GM11168 (cell line): ENCODE results near the gene ANKFN1.

Source experiments
- in situ Hi-C: fragments of 300-500 bp; cut with MboI; formaldehyde crosslinking; loops from one replicate; pipeline ENCODE4 v1.12.0; 2022; ENCODE audit warnings: low sequenced_read_pairs; ENCODE audit not compliant: unreplicated experiment

Gene ANKFN1

DNA sequence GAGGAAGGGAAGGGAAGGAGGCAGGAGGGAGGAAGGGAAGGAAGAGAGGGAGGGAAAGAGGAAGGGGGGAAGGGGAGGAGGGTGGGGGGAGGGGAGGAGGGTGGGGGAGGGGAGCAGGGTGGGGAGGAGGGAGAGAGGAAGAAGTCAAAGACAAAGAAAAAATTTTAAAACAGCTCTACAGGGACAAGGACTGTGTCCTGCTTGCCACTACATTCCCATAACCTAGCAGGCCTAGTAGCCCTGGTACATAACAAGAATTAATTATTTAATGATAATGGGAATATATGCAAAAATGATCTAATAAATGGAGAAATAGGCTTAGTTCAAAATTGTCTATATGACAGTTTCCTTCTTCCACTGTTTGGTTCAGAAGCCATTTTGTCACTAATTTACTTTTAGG lies 392.7 kb downstream of the ANKFN1 start:
- in situ Hi-C loops: no loop called here

DNA sequence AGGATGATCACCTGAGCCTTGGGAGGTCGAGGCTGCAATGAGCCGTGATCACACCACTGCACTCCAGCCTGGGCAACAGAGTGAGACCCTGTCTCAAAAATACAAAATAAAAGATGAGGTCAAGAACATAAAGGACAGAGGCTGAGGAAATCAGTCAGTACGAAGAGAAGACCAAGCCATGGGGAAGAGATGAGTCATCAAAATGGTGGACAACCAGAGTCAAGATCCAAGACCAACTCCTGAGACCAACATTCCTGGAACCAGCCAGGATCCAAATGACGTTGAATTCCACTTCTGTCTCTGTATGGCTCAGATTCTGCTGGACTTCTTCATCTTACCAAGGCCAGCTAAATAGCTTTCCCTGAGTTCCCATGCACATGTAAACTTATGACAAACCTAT lies 395.4 kb downstream of the ANKFN1 start:
- in situ Hi-C loops: no loop called here

DNA sequence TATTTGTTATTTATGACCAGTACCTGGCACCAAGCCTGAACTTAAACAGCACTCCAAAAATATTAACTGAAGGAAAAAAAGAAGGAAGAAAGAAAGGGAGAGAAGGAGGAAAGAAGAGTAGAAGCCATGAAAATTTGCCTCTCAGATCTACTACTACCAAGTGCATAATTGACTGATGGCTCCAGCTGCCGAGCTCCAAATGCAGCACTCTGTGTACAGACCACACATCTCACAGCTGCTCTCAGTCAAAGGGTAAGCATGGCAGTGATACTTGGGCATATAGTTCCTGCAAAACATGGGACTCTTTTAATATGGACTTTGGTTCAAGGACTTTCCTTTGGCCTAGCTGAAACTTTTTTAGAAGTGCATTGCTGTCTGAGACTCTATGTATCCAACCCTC lies 396.2 kb downstream of the ANKFN1 start:
- in situ Hi-C loops: no loop called here

DNA sequence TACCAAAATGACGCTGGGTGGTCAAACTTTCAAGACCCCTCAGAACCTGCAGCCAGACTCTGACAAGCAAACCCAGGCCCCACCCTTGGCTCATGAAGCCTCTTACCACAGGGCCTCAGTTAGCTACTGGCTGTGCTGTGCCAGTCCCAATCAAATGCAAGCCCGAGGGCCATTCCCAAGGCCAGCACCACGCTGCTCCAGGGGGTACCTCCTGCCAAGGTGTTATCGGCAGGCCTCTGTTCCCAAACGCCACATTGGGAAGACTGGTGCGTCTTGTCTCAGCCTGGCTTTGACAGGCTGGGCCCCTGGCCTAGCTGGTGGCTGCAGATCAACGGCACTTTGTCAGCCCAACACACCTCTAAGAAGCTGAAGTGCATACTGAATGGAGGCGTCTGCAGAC lies 404.4 kb downstream of the ANKFN1 start:
- in situ Hi-C loops: no loop called here

DNA sequence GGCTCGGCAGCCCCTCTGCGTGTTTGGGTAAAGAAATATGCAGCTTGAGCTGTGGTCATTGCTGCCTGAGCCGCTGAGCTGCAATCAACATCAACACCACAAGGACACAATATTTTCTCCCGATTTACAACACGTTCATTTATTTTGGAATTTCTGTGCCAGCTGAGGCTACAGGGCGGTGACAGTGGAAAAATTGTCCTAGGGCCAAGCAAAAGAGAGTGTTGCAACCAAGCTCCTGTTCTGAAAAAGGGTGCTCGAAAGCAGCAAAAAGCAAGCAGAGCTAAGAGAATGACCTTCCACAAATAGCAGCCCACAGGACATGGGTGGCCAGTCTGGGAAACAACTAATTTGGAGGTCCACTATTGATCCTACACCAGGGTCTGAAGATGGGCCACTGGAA lies 404.8 kb downstream of the ANKFN1 start:
- in situ Hi-C loops: no loop called here
